GM23248 (cell line): ENCODE measurements around the gene SYTL3. TPM values are rescaled to one million over a fixed set of nuclear protein-coding genes. Genes with fewer than 3 reads are reported as not detected.

ENCODE experiments used
- DNase-seq: peaks from one replicate; pipeline ENCODE4 v3.0.0-alpha.2; 2015
- H2AFZ ChIP-seq: fragments of 200-600 bp; sonication (generic); 2 replicates; pipeline ENCODE4 v1.6.1; 2016; ENCODE audit warnings: antibody characterized with exemption
- H3F3A ChIP-seq: fragments of 200-600 bp; sonication (generic); 2 replicates; pipeline ENCODE4 v1.6.1; 2016; ENCODE audit warnings: mild to moderate bottlenecking, antibody characterized with exemption, mixed run types; ENCODE audit not compliant: insufficient read depth
- H3K27ac ChIP-seq: fragments of 200-600 bp; sonication (generic); 2 replicates; pipeline ENCODE4 v1.5.1; 2016; ENCODE audit warnings: mild to moderate bottlenecking
- H3K27me3 ChIP-seq: fragments of 200-600 bp; sonication (generic); replicated peaks from 2 replicates; pipeline ENCODE4 v1.6.1; 2016; ENCODE audit warnings: mild to moderate bottlenecking; ENCODE audit not compliant: insufficient read depth
- H3K36me3 ChIP-seq: fragments of 200-600 bp; sonication (generic); 2 replicates; pipeline ENCODE4 v1.6.1; 2016; ENCODE audit warnings: low read depth, mild to moderate bottlenecking
- H3K4me1 ChIP-seq: fragments of 200-600 bp; sonication (generic); 2 replicates; pipeline ENCODE4 v1.6.1; 2016; ENCODE audit warnings: mild to moderate bottlenecking; ENCODE audit not compliant: insufficient read depth
- H3K4me2 ChIP-seq: fragments of 200-600 bp; sonication (generic); one replicate; pipeline ENCODE4 v1.6.1; 2016; ENCODE audit warnings: mild to moderate bottlenecking; ENCODE audit not compliant: unreplicated experiment
- H3K4me3 ChIP-seq: fragments of 200-600 bp; sonication (generic); 2 replicates; pipeline ENCODE4 v1.5.1; 2016; ENCODE audit warnings: mild to moderate bottlenecking
- H3K79me2 ChIP-seq: fragments of 200-600 bp; sonication (generic); 2 replicates; pipeline ENCODE4 v1.6.1; 2016; ENCODE audit warnings: mild to moderate bottlenecking; ENCODE audit not compliant: insufficient read depth
- H3K9ac ChIP-seq: fragments of 200-600 bp; sonication (generic); 2 replicates; pipeline ENCODE4 v1.6.1; 2016; ENCODE audit warnings: mild to moderate bottlenecking
- H3K9me2 ChIP-seq: fragments of 200-600 bp; sonication (generic); 2 replicates; pipeline ENCODE4 v1.6.1; 2016; ENCODE audit warnings: mixed run types, mild to moderate bottlenecking, moderate library complexity; ENCODE audit not compliant: insufficient read depth
- H3K9me3 ChIP-seq: fragments of 200-600 bp; sonication (generic); one replicate; pipeline ENCODE4 v1.6.1; 2017; ENCODE audit warnings: low read depth
- H4K20me1 ChIP-seq: fragments of 200-600 bp; sonication (generic); 2 replicates; pipeline ENCODE4 v1.6.0; 2016; ENCODE audit not compliant: insufficient read depth
- EZH2 ChIP-seq: fragments of 200-600 bp; sonication (generic); IDR thresholded peaks from 2 replicates; pipeline ENCODE4 v1.6.1; 2018; ENCODE audit warnings: antibody characterized with exemption, mild to moderate bottlenecking; ENCODE audit not compliant: insufficient read depth, poor library complexity, severe bottlenecking
- EZH2phosphoT487 ChIP-seq: fragments of 200-600 bp; sonication (generic); IDR thresholded peaks from 2 replicates; pipeline ENCODE4 v1.6.1; 2018; ENCODE audit warnings: antibody characterized with exemption, moderate library complexity, mild to moderate bottlenecking, low read depth; ENCODE audit not compliant: insufficient read depth
- WGBS, 2 experiments: methylation state at CpG; one replicate each; pipeline ENCODE4 v1.1.6; 2015 to 2017; ENCODE audit warnings: low lambda C conversion rate in 2 of 2, low coverage in 1 of 2; ENCODE audit errors: missing lambda C conversion rate in 2 of 2; 5-methylcytosine and 5-hydroxymethylcytosine counted together
- in situ Hi-C: fragments of 300-500 bp; cut with MboI; formaldehyde crosslinking; loops from 2 replicates; pipeline ENCODE4 v1.15.0; 2020
- polyA plus RNA-seq: library from polyadenylated mRNA; unstranded; fragments of >200 nt; fragmentation: Nextera tagmentation; extraction: Ambion mirVana; gene quantifications from 2 replicates; pipeline ENCODE4 v1.2.1, GENCODE V29; 2016
- total RNA-seq: library from RNA; depleted of rRNA; stranded (reverse); fragments of >200 nt; shearing (Covaris generic); gene quantifications from 2 replicates; pipeline ENCODE4 v1.2.3, GENCODE V29; 2014

The SYTL3 gene
- total and polyA plus RNA-seq, 2 experiments from 2014 or later: 2.1 to 2.3 TPM

DNA sequence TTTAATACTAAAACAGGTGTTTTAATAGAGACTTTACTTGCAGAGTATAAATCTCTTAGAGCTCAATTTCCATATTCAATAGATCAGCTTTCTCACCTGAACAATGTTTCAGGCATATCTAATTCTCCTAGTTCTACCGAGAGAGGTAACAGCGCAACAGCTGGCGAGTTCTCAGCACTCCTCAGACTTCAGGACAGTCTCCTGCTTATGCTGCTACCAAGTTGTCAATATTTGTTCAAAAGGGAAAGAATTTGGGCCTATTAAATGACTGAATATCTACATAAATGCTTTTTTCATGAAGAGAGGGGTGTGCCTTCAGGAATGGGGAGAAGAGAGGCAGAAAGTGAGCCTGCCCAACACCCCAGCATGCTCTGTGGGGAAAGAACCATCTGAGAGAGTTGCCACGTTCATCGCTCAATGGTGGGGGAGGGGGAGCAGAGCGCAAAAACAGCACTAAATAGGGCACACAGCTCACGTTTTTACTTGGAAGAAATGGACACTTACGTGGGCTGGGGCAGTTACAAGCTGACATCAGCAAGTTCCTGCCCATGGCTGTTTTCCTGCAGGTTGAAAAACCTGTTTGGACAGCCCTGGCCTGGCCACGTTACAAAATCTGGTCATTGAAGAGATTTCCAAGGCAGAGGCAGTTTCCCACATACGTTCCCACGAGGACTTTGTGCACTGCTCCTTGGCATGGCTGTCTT lies 131.3 kb downstream of the SYTL3 start:
- Histone ChIP-seq H2AFZ (no peak overlapping the region), H3K9ac (no peak overlapping the region), H3K4me2 (no peak overlapping the region), H3K9me2 (no peaks in the 10 kb centered on the region), H3K27me3 (no peaks in the 10 kb centered on the region), H3K27ac (no peak overlapping the region), H4K20me1 (no peaks in the 10 kb centered on the region), H3K9me3 (no peaks in the 10 kb centered on the region), H3K36me3 (peaks cover 14% of the 10 kb centered on the region), H3K4me3 (no peak overlapping the region), H3K79me2 (no peaks in the 10 kb centered on the region), H3K4me1 (0 out of 2 replicates have a peak, but pooled peaks cover 3% of the 10 kb centered on the region), H3F3A (no peaks in the 10 kb centered on the region)
- TF ChIP-seq EZH2: no peak
- TF ChIP-seq EZH2phosphoT487: no peak
- no peak for DNase-seq
- in situ Hi-C loops: no loop called here
- whole genome bisulfite sequencing, 2 experiments: 93 to 95% methylated on average over 11 of the region's 11 CpGs

GRCh38 chr6:158781692-158782373 lies 132.0 kb downstream of the SYTL3 start:
- Histone ChIP-seq H3K4me3 (no peak overlapping the region), H3F3A (no peaks in the 10 kb centered on the region), H3K9me2 (no peaks in the 10 kb centered on the region), H3K4me2 (no peak overlapping the region), H3K27ac (no peak overlapping the region), H3K4me1 (0 out of 2 replicates have a peak, but pooled peaks cover 3% of the 10 kb centered on the region), H2AFZ (no peak overlapping the region), H3K79me2 (no peaks in the 10 kb centered on the region), H3K9me3 (no peaks in the 10 kb centered on the region), H3K27me3 (no peaks in the 10 kb centered on the region), H3K9ac (no peak overlapping the region), H3K36me3 (peaks cover 17% of the 10 kb centered on the region), H4K20me1 (no peaks in the 10 kb centered on the region)
- in situ Hi-C loops: no loop called here
- WGBS, 2 experiments: 93% methylated on average over 19 of the region's 19 CpGs
- TF ChIP-seq EZH2 (no peak), EZH2phosphoT487 (no peak)
- no peak for DNase-seq

DNA sequence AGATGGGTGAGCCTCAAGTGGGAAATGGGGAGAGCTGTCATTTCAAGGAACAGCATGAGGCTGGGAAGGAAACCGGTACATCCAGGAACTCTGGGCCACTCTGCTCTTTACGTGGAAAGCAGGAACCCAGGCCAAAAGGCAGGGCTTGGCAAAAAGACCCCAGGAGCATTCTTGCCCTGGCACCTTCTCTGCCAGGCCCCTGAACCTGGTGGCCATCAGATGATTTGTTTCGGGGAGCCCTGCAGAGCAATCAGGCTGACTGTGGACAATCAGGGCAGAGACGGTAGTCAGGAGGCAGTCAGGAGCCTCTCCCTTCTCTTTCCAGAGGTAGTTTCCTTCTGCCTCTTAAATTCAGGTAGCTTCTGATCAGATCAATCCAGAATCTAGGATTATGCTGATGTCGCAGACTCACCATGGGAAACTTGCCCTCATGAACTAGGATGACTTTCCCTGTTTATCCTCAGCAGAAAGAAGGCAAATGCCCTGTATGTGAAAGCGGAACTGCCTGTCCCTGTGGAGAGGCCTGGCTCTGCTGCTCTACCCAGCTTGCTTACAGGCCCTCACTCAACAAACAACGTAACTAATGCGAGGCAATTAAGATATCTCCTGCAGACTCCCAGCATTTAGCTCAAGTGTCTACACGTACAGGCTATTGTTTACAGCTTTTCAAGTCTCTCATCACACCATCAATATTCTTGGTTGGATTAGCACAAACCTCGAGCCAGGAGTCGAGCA lies 132.7 kb downstream of the SYTL3 start:
- WGBS, 2 experiments: 97 to 99% methylated on average over 11 of the region's 11 CpGs
- H3K9me3 ChIP-seq: no peaks in the 10 kb centered on the region
- in situ Hi-C loops: no loop called here
- no peaks in the 10 kb centered on the region for H4K20me1 ChIP-seq
- no peaks in the 10 kb centered on the region for H3K9me2 ChIP-seq
- no peaks in the 10 kb centered on the region for H3F3A ChIP-seq
- no peak for DNase-seq
- H2AFZ ChIP-seq: no peak overlapping the region
- 0 out of 2 replicates have a peak, but pooled peaks cover 3% of the 10 kb centered on the region for H3K4me1 ChIP-seq
- no peak for TF ChIP-seq EZH2
- TF ChIP-seq EZH2phosphoT487: no peak
- no peak overlapping the region for H3K4me2 ChIP-seq
- no peak overlapping the region for H3K9ac ChIP-seq
- H3K27ac ChIP-seq: no peak overlapping the region
- no peak overlapping the region for H3K4me3 ChIP-seq
- H3K79me2 ChIP-seq: no peaks in the 10 kb centered on the region
- no peaks in the 10 kb centered on the region for H3K27me3 ChIP-seq
- H3K36me3 ChIP-seq: peaks cover 23% of the 10 kb centered on the region

DNA sequence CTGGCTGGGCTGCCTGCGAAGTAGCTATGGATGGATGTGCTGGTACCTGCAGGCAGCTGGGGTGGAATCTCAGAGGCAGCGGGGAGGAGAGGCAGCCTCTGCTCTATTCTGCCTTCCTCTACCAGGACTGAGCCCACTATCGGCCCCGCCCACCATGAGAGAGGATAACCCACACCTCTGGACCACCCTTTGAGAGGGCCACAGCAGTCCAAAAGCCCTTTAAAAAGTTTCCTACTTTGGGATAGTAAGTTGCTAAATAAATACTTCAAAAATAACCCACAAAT lies 133.3 kb downstream of the SYTL3 start:
- Histone ChIP-seq H3K4me2 (no peak overlapping the region), H3K9ac (no peak overlapping the region), H2AFZ (no peak overlapping the region), H3K79me2 (no peaks in the 10 kb centered on the region), H3F3A (no peaks in the 10 kb centered on the region), H3K27me3 (no peaks in the 10 kb centered on the region), H3K9me2 (no peaks in the 10 kb centered on the region), H3K9me3 (no peaks in the 10 kb centered on the region), H3K36me3 (peaks cover 27% of the 10 kb centered on the region), H3K4me3 (no peak overlapping the region), H3K27ac (no peak overlapping the region), H4K20me1 (no peaks in the 10 kb centered on the region), H3K4me1 (0 out of 2 replicates have a peak, but pooled peaks cover 3% of the 10 kb centered on the region)
- DNase-seq: no peak
- in situ Hi-C loops: no loop called here
- WGBS, 2 experiments: 89 to 92% methylated on average over 4 of the region's 4 CpGs
- TF ChIP-seq EZH2phosphoT487 (no peak), EZH2 (no peak)
